CD4-positive, alpha-beta T cell treated with Interleukin-17A for 1 hour (primary cell): ENCODE data around the gene ARHGAP26.

Source experiments
- DNase-seq: peaks from one replicate; pipeline ENCODE4 v3.0.0-alpha.2; 2020

ARHGAP26 gene

DNA sequence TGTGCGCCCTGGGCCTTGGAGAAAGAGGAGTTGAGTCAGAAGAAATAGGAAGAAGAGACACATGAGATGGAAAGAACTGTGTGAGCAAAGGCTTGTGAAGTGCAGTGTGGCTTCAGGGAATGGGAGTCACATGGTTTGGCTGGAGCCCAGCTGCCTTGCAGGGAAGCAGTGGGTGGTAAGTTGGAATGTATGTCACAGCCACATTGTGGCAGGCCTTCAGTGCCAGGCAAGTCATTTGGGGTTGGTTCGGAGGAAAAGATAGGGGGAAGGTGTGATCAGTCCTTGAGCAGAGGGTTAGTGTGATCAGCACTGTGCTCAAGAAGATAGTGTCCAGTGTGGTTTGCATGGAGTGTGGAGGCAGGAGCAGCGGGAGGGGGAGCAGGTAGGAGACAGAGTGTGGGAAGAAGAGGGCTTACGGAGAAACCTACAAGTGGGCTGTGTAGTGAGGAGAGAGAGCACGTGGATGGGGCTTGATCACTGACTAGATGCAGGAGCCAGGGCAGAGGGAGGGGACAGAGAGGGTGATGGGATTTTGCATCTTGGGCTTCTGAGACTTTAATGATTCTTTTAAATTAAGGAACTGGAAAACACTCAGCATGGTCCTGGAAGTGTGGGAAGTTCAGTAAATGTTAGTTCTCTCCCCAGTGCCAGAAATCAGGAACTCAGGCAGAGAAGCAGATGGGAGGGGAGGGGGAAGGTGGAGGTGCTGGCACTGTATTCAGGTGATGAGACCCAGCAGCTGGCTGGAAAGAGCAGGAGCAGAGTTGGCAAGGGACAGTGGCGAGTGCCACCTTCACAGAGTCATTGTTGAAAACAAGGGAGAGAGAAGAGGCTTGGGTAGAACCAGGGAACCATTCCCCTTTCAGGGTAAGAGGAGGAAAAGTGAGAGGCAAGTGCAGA, 46.6 kb downstream of the ARHGAP26 start:
- no peak for DNase-seq

DNA sequence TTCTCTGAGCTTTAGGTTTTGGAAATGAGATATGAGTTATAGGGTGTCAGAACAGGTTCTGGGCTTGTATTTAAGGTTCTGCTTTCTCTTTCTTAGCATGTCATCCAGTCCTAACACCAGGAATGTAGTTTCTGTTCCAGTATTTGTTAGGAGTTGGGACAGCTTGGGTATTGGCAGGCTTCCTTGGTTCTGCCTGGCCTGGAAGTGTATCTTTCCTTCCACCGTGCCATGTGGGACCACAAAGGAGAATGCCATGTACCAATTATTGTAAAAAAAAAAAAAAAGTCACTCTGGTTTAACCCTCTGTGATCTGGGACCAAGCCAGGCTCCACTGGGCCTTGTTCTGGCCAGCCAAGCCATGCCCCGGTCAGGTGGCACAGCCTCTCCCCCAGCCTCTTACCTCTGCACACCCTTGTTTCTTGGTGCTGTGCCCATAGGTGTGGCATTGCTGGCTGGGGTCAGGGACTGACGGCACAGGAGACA, 47.8 kb downstream of the ARHGAP26 start:
- no peak for DNase-seq

DNA sequence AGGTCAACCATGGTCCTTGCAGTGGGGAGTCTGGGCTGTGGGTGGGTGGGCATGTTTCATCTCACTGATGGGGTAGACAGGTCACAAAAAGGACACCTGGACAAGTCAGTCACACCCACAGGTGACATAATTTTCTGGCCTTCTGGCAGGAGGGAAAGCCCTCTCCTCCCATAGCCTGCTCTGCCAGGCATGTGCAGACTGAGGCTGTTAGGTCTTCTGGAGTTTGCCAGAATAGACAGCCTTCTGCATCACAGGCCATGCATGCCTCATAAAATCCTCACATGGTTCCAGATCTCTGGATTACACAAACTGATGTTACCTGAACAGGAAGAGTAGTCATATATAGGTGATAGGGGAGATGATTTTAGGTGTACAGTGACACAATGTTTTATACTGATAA, 49.1 kb downstream of the ARHGAP26 start:
- DNase-seq = no peak

DNA sequence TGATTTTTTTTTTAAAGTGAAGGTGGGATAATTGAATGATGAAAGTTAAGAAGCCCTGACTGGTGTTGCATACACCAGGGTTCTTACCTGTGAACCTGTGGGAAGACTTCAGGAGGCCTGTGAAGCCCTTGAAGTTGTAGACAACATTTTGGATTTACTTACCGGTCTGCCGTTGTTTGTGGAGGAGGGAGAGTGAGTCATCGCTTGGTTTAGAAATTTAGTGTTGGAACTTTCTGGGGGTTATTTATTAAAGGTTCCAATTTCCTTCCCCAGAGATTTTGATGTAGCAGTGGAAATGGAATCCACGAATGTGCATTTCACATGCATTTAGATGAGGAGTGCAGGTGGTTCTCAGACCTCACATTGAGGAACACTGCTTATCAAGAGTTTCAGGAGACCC, 49.6 kb downstream of the ARHGAP26 start:
- DNase-seq = no peak

DNA sequence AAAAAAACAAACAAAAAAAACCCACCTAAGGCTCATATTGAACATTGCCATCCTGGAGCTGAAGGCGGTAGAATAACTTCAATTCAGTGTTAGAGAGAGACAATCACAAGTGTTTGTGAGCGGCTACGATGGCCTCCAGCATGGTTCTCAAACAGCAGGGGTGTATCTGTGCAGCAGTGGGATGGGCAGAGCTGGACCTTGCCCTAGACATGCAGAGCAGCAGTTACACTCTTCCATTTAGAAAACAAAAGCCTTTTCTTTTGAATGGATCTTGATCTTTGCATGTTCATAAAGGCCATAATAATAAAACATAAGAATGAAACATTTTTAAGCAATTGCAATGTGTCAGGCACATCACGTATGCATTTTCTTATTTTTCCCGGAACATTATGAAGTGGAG, 50.3 kb downstream of the ARHGAP26 start:
- no peak for DNase-seq

DNA sequence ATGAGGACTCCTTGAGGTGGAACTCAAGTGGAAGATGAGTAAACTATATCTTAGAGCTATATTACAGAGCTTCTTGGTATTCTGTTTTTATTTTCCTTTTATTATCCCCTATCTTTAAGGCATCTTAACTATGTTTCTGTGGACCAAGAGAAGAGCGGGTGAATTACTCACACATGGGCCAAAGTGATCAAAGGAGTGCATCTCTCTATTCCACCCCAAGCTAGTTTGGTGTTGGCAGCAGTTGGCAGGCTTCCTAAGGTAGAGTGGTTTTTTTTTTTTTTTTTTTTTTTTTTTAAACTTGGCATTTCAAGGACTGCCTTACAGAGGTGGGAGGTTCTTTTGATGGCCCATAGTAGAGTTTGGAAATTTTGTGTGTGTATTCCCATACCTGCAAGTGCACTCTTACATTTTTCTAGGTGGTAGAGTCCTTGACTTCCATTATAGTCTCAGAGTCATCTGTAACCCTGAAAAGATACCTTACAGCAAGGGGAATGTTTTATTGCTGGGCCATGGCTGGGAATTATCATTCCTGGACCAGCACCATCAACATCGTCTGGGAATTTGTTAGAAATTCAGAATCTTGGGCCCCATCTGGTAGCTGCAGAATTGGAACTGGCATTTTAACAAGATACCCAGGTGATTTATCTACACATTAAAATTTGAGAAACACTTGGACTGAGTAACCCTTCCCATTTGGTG, 51.0 kb downstream of the ARHGAP26 start:
- no peak for DNase-seq

DNA sequence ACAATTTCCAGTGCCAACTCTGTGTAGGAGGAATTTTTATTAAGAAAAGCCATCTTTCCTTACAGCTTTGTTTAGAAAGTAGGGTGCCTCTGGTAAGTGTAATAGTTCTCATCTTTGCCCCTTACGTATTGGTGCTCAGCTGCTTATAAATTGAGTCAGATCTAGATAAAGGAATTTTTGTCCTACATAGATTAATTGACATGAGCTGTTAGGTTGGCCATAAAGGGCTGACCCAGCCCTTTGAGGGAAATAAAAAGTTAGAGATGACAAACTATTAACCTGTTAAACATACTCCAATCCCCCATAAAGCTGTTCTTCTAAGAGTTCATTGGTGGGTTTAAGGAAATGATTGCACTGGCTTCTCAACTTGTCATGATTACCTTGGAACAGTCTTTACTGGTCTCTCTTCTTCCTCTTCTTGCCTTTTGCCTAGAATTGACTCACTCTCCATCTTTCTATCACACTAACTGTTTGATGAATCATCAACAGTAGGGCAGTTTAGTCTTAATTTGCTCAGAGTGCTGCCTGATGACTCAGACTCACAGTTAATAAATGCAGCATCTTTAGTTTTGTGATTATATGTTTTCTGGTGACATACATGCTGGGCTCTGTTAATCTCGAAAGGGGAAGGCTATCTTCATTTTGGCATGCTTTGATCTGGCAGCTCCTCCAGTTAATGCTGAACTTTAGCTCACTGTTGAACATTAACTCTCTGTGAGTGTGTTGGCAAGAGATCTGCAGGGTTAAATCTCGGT, 51.7 kb downstream of the ARHGAP26 start:
- DNase-seq = no peak

DNA sequence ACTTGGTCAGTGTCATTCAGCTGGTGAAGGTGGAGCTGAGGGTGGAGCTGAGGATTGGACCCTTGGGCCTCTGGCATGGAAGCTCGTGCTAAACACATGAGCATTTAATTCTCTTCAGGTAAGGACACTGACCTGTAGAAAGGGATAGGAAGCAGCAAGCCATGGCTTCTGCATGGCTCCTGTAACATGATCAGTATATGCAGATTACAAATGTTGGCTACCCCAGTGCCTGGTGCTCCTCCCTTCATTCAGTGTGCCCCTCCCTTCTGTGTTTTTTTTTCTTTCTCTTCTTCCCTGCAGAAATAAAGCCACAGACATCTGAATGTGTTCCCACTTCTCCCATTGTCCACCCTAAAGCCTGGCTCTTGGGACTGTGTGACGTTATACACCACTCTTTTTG, 52.9 kb downstream of the ARHGAP26 start:
- DNase-seq = no peak

DNA sequence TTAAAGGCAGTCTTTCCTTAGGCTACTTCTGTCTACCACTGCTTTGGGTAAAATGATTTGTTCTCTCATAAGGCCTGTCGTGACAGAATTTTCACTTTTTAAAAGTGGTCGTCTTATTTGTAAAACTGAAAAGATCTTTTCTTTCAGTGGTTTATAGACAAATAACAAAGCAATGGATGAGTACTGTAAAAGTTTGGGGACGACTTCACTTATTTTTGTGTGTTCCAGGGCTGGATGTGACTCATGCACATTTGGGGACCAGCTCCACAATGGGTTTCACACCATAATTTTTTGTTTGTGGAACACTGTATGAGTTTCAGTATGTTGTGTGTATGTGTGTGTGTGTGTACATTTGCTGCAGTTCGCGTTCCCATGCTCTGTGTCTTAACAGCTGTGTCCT, 53.6 kb downstream of the ARHGAP26 start:
- DNase-seq = no peak

DNA sequence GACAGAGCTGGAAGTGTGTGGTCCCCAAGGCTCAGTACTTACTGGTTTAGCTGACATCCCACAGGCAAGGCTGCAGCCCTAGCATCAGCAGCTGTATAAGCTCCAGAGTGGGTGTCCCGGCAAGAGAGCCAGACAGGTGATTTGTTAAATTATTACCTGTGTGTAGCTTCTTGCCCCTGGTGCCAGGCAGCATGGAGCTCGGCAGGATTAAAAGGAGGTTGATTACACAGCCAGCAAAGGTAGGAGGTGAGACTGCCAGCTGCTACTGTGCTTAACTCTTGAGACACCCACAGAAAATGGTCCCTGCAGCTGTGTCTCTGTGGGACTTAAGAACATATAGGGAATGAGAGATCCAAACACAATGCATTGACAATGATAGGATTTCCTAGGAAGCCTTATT, 54.2 kb downstream of the ARHGAP26 start:
- no peak for DNase-seq

DNA sequence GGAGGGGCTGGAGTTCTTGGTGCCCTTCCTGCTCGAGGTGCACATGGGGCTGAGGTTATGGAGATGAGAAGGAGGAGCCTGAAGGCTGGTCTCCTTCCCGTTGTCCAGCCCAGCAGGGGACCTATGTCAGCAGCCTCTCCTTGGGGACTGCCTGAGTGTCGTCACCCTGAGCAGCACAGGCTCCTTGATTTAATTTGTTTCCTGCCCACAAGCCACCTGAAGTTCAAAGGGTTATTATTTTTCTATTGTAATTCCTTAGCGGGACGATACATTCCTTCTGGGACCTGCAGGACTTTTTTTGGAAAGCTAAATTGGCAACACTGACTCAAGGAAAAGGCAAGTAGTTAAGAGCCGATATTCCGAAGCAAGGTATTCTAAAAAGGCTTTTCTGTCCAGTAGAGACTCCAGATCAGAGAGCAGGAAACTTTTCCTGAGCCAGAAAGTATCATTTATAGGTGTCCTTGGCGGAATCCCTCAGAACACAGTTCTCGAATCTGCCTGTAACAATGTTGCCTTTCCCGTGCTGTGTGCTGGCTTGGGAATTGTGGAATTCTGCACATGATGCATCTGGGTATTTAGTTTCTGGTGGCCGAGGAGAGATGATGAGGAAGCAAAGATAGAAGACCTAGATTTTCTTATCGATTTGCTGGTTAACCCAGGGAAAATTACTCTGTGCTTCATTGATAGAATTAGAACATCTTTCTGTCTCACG, 55.4 kb downstream of the ARHGAP26 start:
- no peak for DNase-seq

DNA sequence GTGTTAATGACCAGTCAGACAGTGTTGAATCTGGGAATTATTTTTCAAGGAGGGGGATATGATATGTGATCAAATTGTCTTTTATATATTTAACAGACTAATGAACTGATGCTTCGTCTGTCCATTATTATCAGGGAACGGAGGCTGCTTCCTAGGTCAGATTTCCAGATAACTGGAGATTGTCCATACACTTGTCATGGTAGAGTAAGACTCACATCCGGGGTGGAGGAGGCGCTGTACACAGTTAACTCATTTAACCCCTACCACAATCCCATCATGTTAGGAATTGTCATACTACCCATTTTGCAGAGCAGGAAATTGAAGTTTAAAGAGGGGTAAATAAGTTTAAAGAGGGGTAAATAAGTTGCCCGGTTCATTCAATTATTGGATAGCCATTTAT, 55.9 kb downstream of the ARHGAP26 start:
- no peak for DNase-seq

DNA sequence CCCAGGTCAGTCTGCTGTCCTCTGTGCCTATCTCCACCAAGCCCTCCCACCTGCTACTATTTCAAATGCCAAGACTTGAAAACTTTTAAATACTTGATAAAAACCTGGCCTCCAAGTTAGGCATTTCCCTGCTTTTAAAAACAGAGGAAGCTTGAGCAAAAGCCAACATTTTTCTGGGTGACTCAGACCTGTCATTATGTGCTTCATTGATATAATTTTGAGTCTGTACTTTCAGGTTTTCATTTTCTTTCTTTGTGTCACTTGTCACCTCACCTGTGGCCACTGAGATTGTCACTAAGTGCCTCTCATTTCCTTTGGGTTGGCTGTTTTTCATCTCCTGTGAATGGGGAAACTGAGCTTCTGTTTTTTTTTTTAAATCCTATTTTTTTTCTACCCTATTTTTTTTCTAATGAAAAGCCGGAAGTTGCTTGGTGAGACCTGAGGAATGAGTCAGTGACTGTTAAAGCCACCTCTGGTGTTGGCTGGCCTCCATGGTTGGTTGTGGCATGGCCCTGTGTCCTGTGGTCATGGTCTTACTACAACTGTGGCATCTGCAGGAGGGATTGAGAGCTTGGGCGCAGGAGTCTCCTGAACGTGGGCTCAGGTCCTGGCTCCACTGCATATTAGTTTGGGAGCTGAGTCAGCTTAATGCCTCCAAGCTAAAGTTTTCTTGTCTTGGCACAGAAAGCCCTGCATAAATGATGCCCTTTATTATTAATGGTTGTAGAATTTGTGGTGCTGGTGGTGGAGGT, 56.7 kb downstream of the ARHGAP26 start:
- DNase-seq = peak; percentile 35

DNA sequence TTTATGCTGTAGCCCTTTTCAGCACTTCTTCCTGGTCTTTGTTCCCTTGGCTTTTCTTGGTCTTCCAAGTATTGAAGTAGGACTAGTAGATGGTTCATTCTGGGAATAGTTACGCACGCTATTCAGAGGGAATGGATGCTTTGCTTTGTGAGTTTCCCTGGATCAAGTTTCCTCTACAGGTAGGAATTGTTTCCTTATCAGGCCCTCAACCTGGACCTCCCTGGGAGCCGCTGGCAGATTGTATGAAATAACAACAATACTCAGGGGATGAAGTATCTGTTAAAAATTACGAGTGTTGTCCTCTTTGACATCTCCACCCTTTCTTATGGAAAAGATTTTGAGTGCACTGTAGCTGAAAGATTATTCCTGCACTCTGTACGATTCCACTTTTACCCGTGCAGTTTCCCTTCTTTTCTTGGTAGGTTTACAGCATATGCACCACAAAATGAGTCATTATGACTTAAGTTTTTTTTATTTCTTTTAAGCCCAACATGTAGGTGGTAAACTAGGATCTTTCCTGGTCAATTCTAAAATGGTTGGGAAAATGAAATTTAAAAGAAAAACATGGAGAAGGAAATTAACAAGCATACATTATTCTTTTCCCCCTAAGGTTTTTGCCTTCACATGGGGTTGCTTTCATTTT, 57.9 kb downstream of the ARHGAP26 start:
- no peak for DNase-seq

DNA sequence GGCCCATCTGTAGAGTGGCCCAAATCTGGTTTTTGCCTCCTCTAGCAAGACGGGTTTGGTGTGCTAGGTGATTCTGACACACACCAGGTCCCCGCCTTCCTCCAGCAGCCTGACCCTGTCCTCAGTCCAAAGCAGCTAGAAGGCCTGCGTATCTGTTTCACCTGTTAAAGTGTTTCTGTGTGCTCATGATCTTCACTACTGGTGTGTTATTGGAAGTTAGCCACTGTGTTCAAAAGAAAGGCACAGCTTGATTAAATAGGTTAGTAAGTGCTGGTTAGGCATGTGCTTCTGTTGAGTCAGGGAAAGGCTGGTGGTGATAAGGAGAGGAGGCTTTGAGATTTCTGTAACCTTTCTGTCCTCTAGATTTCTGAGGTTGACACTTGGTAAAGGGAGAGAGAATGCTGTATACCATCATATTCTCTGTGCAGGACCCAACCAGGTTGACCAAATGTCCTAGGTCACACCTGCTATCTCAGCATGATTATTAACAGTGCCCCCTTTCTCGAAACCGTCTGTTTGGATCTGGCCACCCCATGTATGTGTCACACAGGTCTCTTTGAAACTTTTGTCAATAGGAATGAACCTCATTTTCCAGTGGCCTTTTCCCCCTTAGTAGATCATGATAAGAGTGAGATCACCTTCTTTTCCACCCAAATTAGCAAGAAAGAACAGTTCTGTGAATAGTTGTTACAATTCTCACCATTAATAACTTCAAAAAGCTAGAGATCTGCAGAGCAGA, 58.8 kb downstream of the ARHGAP26 start:
- no peak for DNase-seq

DNA sequence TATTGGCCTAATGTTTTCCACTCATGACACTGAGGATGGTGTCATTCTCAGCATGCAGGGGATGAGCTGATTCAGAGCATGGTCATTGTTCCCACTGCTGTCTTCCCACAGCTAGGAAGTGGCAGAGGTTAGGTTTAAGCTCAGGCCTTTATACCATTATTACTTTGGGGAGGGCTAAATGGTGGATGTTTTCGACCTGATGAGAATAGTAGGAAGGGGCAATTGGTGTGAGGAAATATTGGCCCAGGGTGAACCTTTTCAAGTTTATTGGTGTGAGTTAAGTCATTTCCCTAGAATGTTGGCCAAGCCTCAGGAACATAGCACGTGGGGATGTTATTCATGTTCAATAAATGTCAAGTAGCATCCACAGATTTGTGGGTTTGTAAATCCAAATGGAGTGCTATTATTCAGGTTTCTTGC, 59.6 kb downstream of the ARHGAP26 start:
- no peak for DNase-seq

DNA sequence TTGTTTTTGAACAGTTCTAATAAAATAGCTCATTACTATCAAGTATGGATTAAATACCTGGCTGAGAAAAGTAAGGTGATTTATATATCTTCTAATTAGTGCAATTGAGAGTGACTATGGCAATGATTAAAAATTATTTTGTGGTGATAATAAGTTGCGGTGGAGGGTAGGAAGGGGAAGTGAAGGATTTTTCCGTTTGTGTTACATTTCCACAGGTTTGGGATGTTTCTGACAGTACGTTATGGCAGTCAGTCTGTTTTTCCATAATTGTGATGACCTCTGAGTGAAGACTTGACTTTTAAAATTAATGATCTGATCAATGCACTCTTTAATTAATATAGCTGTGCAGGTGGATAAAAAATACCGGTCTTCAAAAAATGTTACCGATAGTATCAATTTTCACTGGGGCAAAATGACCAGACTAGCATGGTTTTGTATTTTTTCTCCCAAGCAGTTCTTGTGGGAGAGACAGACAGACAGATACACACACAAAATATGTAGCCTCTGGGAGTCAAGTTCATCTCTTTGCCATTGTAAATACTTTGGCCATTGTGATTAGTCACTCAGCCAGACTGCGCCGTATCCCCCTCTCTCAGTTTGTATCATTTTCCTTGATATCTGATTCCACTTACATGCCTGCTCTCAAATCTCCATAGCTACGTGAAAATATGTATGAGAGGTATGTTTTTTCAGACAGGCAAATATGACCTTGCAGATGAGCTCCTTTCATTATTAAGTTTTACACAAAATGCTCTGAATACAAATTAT, 60.2 kb downstream of the ARHGAP26 start:
- DNase-seq = no peak

DNA sequence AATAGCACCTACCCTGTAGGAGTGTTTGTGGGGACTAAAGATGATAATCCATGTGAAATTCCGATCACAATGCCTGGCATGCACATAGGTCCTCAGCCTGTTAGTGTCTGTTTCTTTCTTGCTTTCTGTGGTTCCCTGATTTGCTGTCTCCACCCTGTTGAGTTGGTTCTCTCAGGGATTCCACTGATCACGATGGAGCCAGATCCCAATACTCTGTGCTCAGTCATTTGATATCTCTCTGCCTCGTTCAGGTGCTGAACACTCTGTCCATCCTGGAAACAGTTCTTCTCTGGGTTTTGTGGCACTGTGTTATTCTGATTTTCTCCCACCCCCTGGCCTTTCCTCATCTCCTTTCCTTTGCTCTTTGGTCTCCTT, 60.8 kb downstream of the ARHGAP26 start:
- no peak for DNase-seq

DNA sequence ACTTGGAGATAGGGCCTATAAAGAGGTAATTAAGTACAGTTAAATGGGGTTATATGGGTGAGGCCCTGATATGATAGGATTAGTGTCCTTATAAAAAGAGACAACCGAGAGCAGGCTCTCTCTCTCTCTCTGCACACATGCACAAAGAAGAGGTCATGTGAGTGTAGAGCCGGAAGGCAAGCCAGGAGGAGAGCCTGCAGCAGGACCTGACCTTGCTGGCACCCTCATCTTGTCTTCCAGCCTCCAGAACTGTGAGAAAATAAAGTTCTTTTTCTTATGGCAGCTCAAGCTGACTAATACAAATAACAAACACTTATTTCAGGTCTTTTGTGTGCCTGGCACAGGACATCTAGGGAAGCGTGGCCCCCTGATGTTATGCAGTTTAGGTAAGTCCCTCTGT, 62.1 kb downstream of the ARHGAP26 start:
- no peak for DNase-seq
